Stimulated activated CD8-positive, alpha-beta memory T cell treated with anti-CD3 and anti-CD28 coated beads, Interleukin-15, amount 100 ng/mL, for 1 hour (primary cell): Measurements from ENCODE around the gene PELI3.
"Not testable (repeated sequence)": the region's sequence is repeated elsewhere in the genome, so short reads cannot be mapped to it uniquely, and the experiment has no call there.

Experiments
- DNase-seq: peaks from one replicate; pipeline ENCODE4 v3.0.0-alpha.2; 2020; ENCODE audit warnings: low read depth

The PELI3 gene, protein sequence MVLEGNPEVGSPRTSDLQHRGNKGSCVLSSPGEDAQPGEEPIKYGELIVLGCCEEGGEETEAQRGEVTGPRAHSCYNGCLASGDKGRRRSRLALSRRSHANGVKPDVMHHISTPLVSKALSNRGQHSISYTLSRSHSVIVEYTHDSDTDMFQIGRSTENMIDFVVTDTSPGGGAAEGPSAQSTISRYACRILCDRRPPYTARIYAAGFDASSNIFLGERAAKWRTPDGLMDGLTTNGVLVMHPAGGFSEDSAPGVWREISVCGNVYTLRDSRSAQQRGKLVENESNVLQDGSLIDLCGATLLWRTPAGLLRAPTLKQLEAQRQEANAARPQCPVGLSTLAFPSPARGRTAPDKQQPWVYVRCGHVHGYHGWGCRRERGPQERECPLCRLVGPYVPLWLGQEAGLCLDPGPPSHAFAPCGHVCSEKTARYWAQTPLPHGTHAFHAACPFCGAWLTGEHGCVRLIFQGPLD

GRCh38 chr11:66466225-66467033, at the start of gene PELI3:
TSS of gene PELI3 (plus strand) at chr11:66466905. CDS start at chr11:66468129, 1,224 bp downstream.
- DNase-seq, result peak; percentile 95

DNA sequence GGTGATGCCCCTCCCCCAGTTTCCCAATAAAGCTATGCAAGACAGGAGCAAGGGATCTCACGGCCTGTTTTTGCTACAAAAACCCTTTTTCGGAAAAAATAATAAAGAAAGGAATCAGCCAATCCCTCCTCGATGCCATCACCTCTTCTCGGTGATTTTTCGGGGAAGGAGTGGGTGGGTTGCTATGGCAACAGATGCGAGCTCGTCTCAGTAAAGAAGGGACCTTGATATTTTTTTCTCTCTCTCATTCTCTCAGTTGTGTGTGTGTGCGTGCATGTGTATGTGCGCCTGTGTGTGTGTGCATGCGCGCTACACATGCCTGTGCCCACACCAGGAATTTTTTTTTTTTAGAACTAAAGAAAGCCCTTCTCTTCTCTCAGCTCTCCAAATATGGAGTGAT, 49.7 kb upstream of the PELI3 start:
- DNase-seq, result no peak

DNA sequence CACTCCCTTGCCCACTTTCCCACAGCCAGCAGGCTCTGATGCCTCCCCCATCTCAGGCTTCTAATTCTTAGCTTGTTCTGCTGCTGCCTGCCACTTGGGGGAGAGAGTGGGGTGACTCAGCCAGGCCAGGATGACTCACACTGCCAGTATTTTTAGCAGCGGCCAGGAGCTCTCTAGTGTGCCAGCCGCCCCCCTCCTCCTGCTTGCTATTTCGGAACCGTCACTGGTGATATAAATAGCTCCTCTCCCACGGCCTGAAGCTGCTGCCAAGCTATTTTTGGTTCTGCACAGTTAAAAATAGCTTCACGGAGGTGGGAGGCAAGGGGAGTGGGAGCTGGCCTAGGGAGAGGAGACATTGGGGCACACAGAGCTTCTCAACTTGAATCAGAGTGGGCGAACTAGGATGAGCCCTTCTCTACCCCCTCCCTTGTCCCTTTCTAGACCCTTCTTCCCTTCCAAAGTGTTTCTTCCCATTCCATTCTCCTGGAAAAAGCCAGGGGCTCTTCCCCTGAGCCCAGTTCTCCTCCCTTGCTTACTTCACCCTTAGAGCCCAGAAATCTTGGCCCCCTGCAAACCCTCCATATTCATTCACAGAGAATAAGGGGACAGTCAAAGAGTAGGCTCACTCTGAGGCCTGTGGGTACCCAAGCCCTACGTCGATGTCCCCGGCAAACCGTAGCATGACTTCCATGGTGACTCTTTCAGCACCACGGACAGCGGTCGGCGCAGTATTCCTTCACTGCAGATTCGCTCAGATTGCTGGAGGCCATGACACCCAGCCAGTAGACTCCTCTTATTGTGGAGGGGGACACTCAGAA, 48.3 kb upstream of the PELI3 start:
- peak; percentile 25 for DNase-seq

DNA sequence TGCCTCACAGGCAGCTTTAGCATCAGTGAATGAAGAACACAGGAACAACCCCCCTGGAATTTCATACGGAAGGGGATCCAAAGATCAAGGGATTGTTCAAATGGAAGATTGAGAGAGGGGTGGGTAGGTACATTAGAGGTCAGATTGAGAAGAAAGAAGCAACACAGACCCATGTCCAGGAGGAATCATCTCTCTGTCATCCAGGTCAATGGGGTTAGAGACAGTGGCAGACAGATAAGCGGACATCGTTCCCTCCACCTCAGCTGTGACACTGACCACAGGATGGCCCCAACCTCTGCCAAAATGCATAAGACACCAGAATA, 47.8 kb upstream of the PELI3 start:
- no peak for DNase-seq

- no peak for DNase-seq
Observed at GRCh38 chr11:66419825-66420224, 46.9 kb upstream of the PELI3 start.

GRCh38 chr11:66420671-66421476, 45.8 kb upstream of the PELI3 start, which contains the start of gene NPAS4:
TSS of gene NPAS4 (plus strand) at chr11:66421035. CDS start at chr11:66421180, 145 bp downstream.
- DNase-seq, result no peak

DNA sequence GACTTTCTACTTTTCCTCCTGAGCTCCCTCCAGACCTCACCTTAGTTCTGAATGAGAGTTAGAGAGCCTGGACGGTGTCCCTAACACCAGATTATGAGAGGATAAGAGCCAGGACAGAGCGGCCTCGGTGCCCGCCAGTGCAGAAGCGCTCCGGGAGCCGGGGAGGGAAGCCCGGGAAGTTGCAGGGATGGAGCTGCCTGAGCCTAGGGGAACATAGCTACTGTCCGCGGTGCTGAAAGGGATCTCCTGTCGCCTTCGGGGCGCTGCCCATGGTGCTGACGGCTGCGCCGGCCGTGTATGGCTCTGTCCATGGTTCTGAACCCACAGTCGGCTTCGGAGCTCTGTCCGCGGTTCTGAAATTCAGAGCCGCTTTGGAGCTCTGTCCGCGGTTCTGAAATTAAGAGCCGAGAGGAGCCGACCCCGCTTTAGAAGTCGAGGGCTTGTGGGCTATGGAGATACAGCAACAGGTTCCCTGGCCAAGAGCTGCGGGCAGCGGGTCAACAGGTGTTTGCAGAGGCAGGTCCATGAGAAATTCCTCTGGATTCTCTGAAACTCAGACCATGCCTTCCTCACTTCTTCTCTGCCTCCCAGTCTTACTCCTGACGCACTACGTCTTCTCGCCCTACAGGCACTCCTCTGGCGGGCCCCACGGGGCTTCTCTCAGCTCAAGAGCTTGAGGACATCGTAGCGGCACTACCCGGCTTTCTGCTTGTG, 45.1 kb upstream of the PELI3 start:
- peak; percentile 75 for DNase-seq

DNA sequence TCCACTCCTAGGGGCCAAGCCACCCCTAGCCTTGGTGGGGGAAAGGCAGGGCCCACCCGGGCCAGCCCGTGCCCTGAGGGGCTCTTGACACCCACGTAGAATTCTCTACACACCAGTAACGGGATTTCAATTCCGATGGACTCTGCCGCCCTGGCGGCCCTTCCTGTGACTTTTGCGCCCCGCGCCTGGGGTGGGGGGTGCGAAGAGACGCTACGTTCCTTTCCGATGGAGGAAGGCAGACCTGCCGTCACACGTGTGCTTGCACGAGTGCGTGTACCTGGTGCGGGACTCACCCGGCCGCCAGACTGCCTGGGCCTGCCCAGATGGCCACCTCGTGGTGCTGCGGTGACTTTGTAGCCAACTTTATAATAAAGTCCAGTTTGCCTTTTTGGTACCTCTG, 40.4 kb upstream of the PELI3 start:
- no peak for DNase-seq

- no peak for DNase-seq
Observed at GRCh38 chr11:66428933-66429332, 37.8 kb upstream of the PELI3 start.

DNA sequence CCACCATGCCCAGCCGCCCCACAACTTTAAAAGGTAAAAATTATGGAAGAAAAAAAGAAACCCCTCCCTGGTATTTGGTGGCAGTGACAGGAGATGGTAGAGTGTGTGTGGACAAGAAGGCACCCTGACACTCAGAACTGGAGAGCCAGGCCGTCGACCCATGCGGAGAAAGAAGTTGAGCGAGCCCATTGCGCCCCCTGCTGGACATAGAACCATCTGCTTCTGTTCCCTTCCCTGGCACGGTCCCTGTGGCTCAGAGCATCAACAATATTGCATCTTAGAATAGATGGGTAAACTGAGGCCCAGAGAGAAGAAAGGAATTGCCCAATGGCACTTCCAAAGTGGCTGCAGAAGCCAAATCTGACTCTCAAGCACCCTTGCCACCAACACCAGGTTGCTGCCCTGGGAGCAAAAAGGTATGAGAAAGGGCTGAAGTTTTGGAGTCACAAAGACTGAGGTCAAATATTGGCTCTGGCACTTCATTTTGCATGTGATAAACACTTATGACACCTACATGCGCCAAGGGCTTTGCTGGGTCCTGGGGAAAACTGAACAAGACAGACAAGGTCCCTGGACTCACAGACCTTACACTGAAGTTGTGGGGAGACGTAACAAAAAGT, 36.6 kb upstream of the PELI3 start:
- peak; percentile 57 for DNase-seq

GRCh38 chr11:66431287-66431686, 35.4 kb upstream of the PELI3 start:
- DNase-seq, result not testable (repeated sequence)

GRCh38 chr11:66431871-66432329, 34.8 kb upstream of the PELI3 start:
- not testable (repeated sequence) for DNase-seq

DNA sequence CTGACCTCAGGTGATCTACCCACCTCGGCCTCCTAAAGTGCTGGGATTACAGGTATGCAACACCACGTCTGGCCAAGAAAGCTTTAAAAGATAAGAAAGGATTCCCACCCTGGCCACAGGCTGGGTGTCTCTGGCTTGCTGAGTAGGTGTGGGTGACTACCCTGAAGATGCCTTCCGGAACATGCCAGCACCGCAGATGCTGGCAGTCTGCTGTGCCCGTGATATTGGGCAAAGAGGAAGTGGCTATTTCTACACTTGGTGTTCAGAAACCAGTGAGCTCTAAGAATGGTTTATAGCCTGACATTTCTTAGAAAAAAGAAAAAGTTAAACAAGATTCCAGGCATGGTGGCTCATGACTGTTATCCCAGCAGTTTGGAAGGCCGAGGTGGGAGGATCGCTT, 34.1 kb upstream of the PELI3 start:
- no peak for DNase-seq

DNA sequence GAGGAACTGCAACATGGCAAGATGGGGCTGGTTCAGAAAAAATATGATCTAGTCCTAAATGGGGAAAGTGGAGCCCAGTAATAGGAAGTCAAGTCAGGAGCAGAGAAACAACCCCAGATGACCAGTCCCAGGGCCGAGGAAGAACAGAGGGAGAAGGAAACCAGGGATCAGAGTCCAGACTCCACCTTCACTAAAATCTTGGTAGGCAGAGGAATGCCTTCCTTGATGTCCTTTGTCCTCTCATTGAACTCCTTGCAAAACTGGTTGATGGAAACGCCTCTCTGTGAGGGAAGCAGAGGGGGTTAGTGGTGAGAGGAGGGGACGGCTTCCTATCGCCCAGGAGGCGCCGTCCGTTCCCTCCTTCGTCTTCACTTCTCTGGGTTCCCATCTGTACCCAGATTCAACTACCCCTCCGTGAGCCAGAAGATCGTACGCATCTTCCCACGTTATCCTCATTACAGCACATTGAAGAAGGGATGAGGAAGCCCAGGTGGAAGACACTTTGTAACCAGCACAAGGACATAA, 28.7 kb upstream of the PELI3 start:
- DNase-seq, result no peak

GRCh38 chr11:66438504-66439466, 27.9 kb upstream of the PELI3 start, which contains the start of gene MRPL11:
TSS of gene MRPL11 (minus strand) at chr11:66438848. CDS start at chr11:66438754, 94 bp downstream.
- peak; percentile 76 for DNase-seq

DNA sequence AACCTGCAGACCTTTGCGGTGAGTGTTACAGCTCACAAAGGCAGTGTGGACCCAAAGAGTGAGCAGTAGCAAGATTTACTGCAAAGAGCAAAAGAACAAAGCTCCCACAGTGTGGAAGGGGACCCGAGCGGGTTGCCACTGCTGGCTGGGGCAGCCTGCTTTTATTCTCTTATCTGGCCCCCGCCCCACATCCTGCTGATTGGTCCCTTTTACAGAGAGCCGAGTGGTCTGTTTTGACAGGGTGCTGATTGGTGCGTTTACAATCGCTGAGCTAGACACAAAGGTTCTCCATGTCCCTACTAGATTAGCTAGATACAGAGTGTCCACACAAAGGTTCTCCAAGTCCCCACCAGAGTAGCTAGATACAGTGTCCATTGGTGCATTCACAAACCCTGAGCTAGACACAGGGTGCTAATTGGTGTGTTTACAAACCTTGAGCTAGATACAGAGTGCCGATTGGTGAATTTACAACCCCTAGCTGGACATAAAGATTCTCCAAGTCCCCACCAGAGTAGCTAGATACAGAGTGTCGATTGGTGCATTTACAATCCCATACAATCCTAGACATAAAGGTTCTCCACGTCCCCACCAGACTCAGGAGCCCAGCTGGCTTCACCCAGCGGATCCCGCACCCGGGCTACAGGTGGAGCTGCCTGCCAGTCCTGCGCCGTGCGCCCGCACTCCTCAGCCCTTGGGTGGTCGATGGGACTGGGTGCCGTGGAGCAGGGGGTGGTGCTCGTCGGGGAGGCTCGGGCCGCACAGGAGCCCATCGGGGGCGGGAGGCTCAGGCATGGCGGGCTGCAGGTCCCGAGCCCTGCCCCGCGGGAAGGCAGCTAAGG, 26.4 kb upstream of the PELI3 start:
- not testable (repeated sequence) for DNase-seq

GRCh38 chr11:66440940-66441282, 25.8 kb upstream of the PELI3 start:
- DNase-seq, result not testable (repeated sequence)

DNA sequence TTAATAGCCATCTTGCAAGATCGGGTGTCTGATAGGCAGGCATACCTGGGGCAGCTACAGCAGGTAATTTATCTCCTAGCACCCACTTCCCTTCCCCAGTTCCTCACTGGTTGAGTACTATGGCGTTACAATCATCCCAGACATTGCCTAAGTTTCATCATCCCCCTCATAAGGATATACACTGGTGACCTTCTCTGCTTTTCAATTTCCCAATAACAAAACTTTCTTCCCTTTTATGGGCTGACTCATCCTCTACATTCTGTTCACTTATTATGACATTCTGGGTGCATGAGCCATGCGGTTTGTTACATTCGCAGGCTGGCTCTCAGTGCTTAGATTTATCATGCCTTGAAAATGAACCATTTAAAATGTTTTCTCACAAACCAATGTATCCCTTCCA, 23.1 kb upstream of the PELI3 start:
- DNase-seq, result no peak
